ENCODE data around the gene COPS4.

DNA sequence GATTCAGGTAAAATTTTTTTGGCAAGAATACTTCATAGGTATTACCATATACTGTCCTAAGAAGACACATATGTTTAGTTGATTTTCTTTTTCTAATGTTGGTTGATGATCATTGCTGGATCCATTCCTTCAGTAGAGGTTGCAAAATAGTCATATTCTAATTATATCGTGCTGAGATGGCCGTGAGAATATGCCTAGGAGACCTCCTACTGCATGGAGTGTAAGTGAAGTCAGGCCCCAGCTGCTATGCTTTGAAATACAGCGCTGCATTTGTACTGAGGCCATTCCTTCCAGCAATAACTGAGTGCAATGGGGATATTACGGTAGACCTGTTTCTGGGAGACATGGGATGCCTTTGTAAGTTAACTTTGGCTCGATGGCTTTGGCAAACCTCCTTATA is 86.3 kb downstream of the COPS4 start:
- TF ChIP-seq POLR2A (IDR thresholded peaks at IDR 0.05; ENCODE audit: control extremely low read depth in 1 of 2, low read depth in 2 of 2, low read length in 2 of 2) (no peak), EZH2 (IDR thresholded peaks at IDR 0.05; ENCODE audit: low read depth, low read length, severe bottlenecking) (no peak), CTCF (IDR thresholded peaks at IDR 0.05; ENCODE audit: control extremely low read depth in 1 of 3, insufficient read depth in 1 of 3, low read depth in 1 of 3, low read length in 3 of 3) (no peak)
